Fibroblast of skin of left quadriceps (primary cell): ENCODE results near the gene MOV10L1.

Experiments
- DNase-seq, 2 experiments: peaks; one replicate each; pipeline ENCODE4 v3.0.0-alpha.2; 2013; ENCODE audit warnings: low read depth in 2 of 2

MOV10L1 gene

GRCh38 chr22:50104141-50104544 is 14.3 kb downstream of the MOV10L1 start:
- DNase-seq: no peak

GRCh38 chr22:50105208-50106100 is 15.6 kb downstream of the MOV10L1 start:
- peak in 1 of 2 experiments; percentile 18 for DNase-seq

- DNase-seq: no peak
Measured at GRCh38 chr22:50107529-50107928, 17.7 kb downstream of the MOV10L1 start.

DNA sequence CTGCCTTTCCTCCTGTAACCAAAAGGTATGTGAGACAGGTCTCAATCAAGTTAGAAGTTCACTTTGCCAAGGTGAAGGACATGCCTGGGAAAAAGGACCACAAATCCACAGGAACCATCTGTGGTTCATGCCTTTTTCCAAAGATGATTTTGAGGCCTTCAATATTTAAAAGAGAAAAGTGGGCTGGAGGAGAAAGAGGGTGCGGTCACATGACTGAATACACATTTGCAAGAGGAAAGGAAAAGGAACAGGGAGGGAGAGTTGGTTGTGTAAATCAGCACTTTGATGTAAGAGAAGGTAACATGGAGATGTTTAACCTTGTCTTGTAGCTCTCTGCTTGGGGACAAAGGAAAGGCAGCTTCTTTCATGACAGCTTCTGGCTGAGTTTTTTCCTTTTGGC is 21.2 kb downstream of the MOV10L1 start:
- DNase-seq: no peak

GRCh38 chr22:50112151-50113118 is 22.6 kb downstream of the MOV10L1 start:
- peak; percentile 50 to 52 for DNase-seq

GRCh38 chr22:50114221-50115021 is 24.6 kb downstream of the MOV10L1 start:
- DNase-seq: peak; percentile 73 to 74

DNA sequence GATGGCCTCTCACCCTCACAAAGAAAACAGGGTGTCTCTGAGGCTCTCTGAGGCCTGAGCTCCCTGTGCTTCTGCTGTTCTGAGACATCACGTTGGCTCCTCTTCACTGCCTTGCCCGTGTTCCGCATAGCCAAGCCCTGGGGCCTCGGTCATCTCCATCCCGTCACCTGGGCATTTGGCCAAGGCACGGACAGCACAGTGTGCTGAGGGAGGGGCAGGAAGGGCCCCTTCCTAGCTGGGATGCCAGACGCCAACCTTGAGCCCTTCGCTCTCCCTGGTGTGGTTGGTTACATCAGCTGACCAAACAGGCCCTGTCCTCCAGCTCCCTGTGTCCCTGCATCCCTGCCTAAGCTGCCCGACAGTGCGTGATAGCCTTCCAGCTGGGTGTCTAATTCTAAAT is 25.9 kb downstream of the MOV10L1 start:
- no peak for DNase-seq

DNA sequence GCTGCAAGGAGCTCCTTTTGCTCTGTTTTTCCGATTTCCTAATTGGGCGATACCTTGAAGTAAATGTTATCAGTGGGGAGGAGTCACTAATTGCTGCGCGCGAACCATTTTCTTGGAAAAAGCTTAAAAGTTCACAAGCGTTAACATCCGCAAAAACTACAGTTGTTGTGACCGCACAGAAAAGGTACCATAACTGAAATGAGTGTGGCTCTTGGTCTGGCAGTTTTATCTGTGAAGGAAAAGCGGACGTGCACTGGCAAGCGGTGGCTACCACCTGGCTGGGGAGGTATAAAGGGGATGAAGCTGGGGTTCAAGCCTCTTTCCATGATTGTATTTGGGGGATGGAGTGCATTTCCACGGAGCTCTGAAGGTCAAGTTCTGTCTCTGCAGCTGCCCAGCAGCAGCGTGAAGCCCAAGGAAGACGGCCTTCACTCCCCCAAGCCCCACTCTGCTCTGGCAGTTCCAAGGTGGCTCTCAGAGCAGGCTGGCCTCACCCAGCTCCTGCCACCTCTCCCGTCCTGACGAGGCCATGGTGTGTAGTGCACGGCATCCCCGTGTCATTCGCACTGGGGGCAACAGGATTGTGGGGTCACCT is 27.5 kb downstream of the MOV10L1 start:
- DNase-seq: no peak

- no peak for DNase-seq
Measured at GRCh38 chr22:50118129-50118528, 28.3 kb downstream of the MOV10L1 start.

DNA sequence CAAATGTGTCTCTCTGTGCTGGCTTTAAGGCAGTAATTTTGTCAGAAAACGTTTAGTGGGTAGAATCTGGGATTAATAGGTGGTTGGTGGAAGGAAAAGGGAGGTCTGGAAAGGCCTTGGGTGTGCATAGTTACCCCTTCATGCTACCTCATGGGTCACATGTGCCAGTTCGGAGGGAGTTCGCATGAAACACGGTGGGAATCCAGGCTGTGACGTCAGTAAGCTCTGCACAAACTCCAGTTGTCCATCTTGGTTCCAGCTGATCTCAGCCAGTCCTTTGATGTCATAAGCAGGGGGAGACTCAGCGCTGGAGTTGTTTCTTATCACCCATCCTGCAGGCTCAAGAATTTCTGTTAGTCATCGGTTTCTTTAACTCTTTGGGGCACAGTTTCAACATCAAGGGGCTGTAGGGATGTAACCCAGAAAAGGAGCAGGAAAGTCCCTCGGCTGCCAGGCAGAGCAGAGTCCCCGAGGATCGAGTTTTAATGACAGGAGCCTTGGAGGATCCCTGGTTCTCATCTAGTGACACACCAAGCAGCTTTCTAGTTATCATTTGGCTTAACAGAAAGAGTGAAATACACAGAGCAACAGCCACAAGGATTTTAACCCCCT is 28.9 kb downstream of the MOV10L1 start:
- DNase-seq: peak; percentile 60 to 62

GRCh38 chr22:50119169-50119767 is 29.5 kb downstream of the MOV10L1 start:
- no peak for DNase-seq

DNA sequence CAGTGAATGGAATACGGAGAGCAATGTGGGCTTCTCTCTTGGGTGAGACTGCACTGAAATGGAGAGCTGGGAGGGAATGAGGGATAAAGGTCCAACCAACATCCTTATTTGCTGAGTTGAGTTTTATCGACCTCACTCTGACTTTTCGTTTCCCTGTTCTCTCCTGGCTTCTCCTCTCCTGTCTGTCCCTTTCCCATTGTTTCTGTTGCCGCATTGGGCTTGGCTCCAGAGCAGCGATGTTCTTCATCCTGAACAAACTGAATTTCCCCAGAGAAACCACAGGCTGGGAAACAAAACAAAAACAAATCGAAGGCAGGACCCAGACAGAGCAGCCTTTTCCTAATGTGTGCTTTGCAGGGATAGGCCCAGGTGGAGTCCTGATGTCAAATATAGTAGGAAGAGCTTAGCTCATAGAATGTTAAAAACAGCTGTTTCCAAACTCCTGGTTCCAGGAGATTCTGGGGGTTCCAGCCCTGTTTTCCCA is 30.0 kb downstream of the MOV10L1 start:
- DNase-seq: no peak

DNA sequence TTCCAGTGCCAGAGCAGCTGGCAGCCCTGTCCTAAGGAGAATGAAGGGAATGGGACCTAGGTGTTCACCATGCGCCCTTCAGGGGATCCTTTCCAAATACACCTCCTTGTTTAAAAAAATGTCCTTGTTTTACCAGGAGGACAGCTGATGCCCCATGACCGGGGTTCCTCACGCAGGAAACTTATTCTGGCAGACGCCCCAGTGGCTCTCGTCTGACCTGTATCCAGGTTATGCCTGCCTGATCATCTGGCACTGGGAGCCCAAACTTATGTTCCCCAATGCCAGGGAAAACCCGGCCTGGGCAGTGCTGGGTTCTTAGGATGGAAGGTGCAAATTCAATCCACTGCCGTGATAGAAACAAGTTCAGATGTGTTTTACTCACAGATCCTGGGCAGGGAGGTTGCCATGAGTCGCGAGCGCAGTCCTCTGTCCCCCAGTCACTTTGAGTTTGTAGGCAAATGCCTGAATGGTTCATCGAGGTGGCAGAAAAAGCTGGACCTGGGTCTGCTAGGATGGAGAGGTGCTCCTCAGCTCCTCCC is 31.5 kb downstream of the MOV10L1 start:
- no peak for DNase-seq

DNA sequence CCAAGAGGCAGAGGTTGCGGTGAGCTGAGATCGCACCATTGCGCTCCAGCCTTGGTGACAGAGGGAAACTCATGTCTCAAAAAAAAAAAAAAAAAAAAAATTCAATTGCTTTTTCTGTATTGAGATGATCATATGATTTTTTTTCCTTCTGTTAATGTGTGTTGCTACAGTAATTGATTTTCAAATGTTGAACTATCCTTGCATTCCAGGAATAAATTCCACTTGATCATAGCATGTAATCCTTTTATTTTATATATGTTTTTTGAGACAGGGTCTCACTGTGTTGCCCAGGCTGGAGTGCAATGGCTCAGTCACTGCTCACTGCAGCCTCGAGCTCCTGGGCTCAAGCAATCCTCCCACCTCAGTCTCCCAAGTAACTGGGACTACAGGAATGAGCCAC is 33.3 kb downstream of the MOV10L1 start:
- DNase-seq: no peak

- no peak for DNase-seq
Measured at GRCh38 chr22:50125029-50125428, 35.2 kb downstream of the MOV10L1 start.

- DNase-seq: no peak
Measured at GRCh38 chr22:50129121-50129736, 39.4 kb downstream of the MOV10L1 start.

DNA sequence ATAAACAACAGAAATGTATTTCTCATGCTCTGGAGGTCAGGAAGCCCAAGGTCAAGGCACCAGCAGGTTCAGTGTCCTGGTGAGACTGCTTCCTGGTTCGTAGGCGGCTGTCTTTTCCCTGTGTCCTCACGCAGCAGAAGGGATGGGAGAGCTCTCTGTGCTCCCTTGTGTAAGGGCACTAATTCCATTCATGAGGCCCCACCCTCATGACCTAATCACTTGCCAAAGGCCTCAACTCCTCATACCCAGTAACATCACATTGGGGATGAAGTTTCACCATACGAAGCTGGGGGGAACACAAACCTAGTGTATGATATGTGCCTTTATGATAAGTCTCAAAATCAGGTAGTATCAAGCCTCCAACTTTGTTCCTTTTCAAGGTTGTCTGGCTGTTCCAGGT is 42.1 kb downstream of the MOV10L1 start:
- DNase-seq: no peak

- DNase-seq: no peak
Measured at GRCh38 chr22:50134481-50134880, 44.7 kb downstream of the MOV10L1 start.

- DNase-seq: no peak
Measured at GRCh38 chr22:50136581-50137015, 46.8 kb downstream of the MOV10L1 start.
